SU-DHL-6 (cell line): ENCODE data around the gene GOT1.

ENCODE experiments used
- CTCF ChIP-seq: fragments of 200-600 bp; sonication (generic); IDR thresholded peaks from one replicate; pipeline ENCODE4 v1.5.1; 2017; ENCODE audit warnings: antibody characterized with exemption, mild to moderate bottlenecking, low read length, moderate library complexity; ENCODE audit not compliant: insufficient read depth, poor library complexity, severe bottlenecking
- EZH2phosphoT487 ChIP-seq: fragments of 200-600 bp; sonication (generic), shearing (Covaris generic); conservative IDR thresholded peaks from 2 replicates; pipeline ENCODE4 v1.6.1; 2018; ENCODE audit warnings: mild to moderate bottlenecking, antibody characterized with exemption, low read length, moderate library complexity, mixed read lengths

- TF ChIP-seq CTCF (no peak), EZH2phosphoT487 (no peak)
Observed at GRCh38 chr10:99360934-99361333, 69.5 kb downstream of the GOT1 start.
